DND-41 (cell line): ENCODE results near the gene ATP1B1.

Source experiments
- ATAC-seq: fragments of 200-7000 bp; cut with Tn5 transposase; 3 replicates; pipeline ENCODE4 v1.9.1; 2021; ENCODE audit warnings: low read depth; ENCODE audit not compliant: insufficient read depth
- DNase-seq: peaks from one replicate; pipeline ENCODE4 v3.0.0-alpha.2; 2020
- H2AFZ ChIP-seq: 2 replicates; pipeline ENCODE4 v1.6.0; 2012; ENCODE audit warnings: low read depth, low read length
- H3K27ac ChIP-seq: 2 replicates; pipeline ENCODE4 v1.5.1; 2012; ENCODE audit warnings: low read length, inconsistent platforms
- H3K27me3 ChIP-seq: fragments of 200-600 bp; sonication (generic); 2 replicates; pipeline ENCODE4 v1.6.0; 2012; ENCODE audit warnings: low read length, mild to moderate bottlenecking, inconsistent platforms; ENCODE audit not compliant: insufficient read depth, poor library complexity
- H3K36me3 ChIP-seq: 2 replicates; pipeline ENCODE4 v1.5.1; 2012; ENCODE audit warnings: low read length, inconsistent platforms; ENCODE audit not compliant: insufficient read depth
- H3K4me1 ChIP-seq: 2 replicates; pipeline ENCODE4 v1.5.1; 2012; ENCODE audit warnings: mild to moderate bottlenecking, low read length; ENCODE audit not compliant: insufficient read depth
- H3K4me2 ChIP-seq: 2 replicates; pipeline ENCODE4 v1.6.0; 2012; ENCODE audit warnings: mild to moderate bottlenecking, moderate library complexity, low read length, inconsistent platforms; ENCODE audit not compliant: insufficient read depth
- H3K4me3 ChIP-seq, 2 experiments: fragments of 200-600 bp in 1 of 2; shearing (Covaris generic) in 1 of 2; 2 replicates each; pipeline ENCODE4 v1.5.1; 2012 to 2016; ENCODE audit warnings: inconsistent platforms in 2 of 2, low read length in 2 of 2, mild to moderate bottlenecking in 2 of 2, low read depth in 1 of 2, moderate library complexity in 1 of 2
- H3K79me2 ChIP-seq: 2 replicates; pipeline ENCODE4 v1.6.0; 2012; ENCODE audit warnings: low read length, inconsistent platforms; ENCODE audit not compliant: insufficient read depth
- H3K9ac ChIP-seq: 2 replicates; pipeline ENCODE4 v1.6.0; 2012; ENCODE audit warnings: low read depth, mild to moderate bottlenecking, inconsistent platforms, low read length, moderate library complexity
- H3K9me3 ChIP-seq: 2 replicates; pipeline ENCODE4 v1.5.1; 2012; ENCODE audit warnings: low read length, moderate library complexity, mild to moderate bottlenecking, inconsistent platforms; ENCODE audit not compliant: insufficient read depth, severe bottlenecking
- H4K20me1 ChIP-seq: 2 replicates; pipeline ENCODE4 v1.6.0; 2012; ENCODE audit warnings: low read length; ENCODE audit not compliant: insufficient read depth
- CTCF ChIP-seq: IDR thresholded peaks from 2 replicates; pipeline ENCODE4 v1.5.1; 2012; ENCODE audit warnings: borderline replicate concordance, low read length, moderate library complexity, mild to moderate bottlenecking; ENCODE audit not compliant: poor library complexity, severe bottlenecking; ENCODE audit errors: extremely low read depth
- EZH2 ChIP-seq: IDR thresholded peaks from 3 replicates; pipeline ENCODE4 v1.6.1; 2012; ENCODE audit warnings: borderline replicate concordance, low read depth, mild to moderate bottlenecking, moderate library complexity, low read length, inconsistent platforms; ENCODE audit not compliant: severe bottlenecking

Gene ATP1B1

GRCh38 chr1:169060919-169061639, 45.4 kb upstream of the ATP1B1 start:
- H3K4me2 ChIP-seq: no peak overlapping the region
- H3K4me3 ChIP-seq: no peak overlapping the region
- H3K27me3 ChIP-seq: no peaks in the 10 kb centered on the region
- H2AFZ ChIP-seq: no peak overlapping the region
- H4K20me1 ChIP-seq: no peaks in the 10 kb centered on the region
- H3K4me1 ChIP-seq: no peaks in the 10 kb centered on the region
- no peaks in the 10 kb centered on the region for H3K36me3 ChIP-seq
- no peak for TF ChIP-seq CTCF
- TF ChIP-seq EZH2: no peak
- H3K79me2 ChIP-seq: no peaks in the 10 kb centered on the region
- H3K9me3 ChIP-seq: no peaks in the 10 kb centered on the region
- no peak overlapping the region for H3K27ac ChIP-seq
- ATAC-seq (no peak), DNase-seq (no peak)
- H3K9ac ChIP-seq: no peak overlapping the region

- Histone ChIP-seq H3K4me2 (no peak overlapping the region), H2AFZ (no peak overlapping the region), H3K36me3 (no peaks in the 10 kb centered on the region), H3K27me3 (no peaks in the 10 kb centered on the region), H3K9me3 (peaks cover 2% of the 10 kb centered on the region), H3K4me1 (no peaks in the 10 kb centered on the region), H3K27ac (no peak overlapping the region), H3K9ac (no peak overlapping the region), H3K4me3 (no peak overlapping the region), H4K20me1 (no peaks in the 10 kb centered on the region), H3K79me2 (no peaks in the 10 kb centered on the region)
- TF ChIP-seq EZH2 (no peak), CTCF (no peak)
- ATAC-seq (no peak), DNase-seq (no peak)
Observed at GRCh38 chr1:169062152-169062551, 44.3 kb upstream of the ATP1B1 start.

DNA sequence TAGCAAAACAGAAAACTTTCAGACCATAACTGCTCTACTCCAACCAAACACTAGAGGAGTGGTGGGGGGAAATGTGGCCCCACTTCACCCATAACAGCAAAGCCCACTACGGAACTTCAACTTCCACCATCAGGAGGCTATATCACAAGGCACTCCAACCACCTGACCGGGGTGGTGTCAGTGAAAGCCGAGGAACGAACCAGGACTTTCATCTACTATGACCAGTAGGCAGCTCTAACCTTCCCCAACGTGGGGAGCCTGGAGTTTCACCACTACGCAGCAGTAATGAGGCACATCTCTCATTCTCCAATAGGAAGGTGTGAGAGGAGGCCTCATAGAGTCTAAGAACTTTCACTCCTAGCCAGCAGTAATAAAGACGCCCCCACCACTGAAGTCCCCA, 42.4 kb upstream of the ATP1B1 start:
- H3K4me2 ChIP-seq: no peak overlapping the region
- no peak overlapping the region for H3K4me3 ChIP-seq
- no peak overlapping the region for H3K9ac ChIP-seq
- no peak for ATAC-seq
- H3K9me3 ChIP-seq: peaks cover 3% of the 10 kb centered on the region
- H3K27ac ChIP-seq: no peak overlapping the region
- H3K36me3 ChIP-seq: no peaks in the 10 kb centered on the region
- no peaks in the 10 kb centered on the region for H4K20me1 ChIP-seq
- H3K27me3 ChIP-seq: no peaks in the 10 kb centered on the region
- 0 out of 2 replicates have a peak overlapping the region, but pooled peaks have one; percentile 19 for H2AFZ ChIP-seq
- H3K4me1 ChIP-seq: no peaks in the 10 kb centered on the region
- H3K79me2 ChIP-seq: no peaks in the 10 kb centered on the region
- TF ChIP-seq CTCF (no peak), EZH2 (no peak)
- no peak for DNase-seq

DNA sequence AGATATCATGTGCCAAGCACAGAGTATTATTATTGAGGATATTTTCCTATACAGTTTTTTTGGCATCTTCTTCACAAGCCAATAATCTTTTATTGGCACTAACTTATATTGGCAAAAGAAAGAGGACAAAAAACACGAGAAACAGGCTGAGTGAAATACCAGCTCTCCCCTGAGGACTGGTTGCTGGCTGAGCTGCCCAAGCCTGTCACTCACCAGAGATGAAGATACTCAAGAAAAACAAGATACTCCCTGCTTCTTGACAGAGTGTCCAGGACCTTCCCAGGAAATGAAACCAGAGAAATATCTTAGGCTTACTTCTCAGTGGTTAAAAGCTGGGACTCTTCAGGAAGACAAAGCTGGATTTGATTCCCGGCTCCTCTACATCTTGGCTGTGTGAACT, 35.9 kb upstream of the ATP1B1 start:
- ATAC-seq (no peak), DNase-seq (no peak)
- Histone ChIP-seq H4K20me1 (no peaks in the 10 kb centered on the region), H3K27me3 (no peaks in the 10 kb centered on the region), H3K79me2 (no peaks in the 10 kb centered on the region), H3K4me1 (no peaks in the 10 kb centered on the region), H3K9ac (no peak overlapping the region), H3K36me3 (no peaks in the 10 kb centered on the region), H3K27ac (no peak overlapping the region), H3K4me3 (no peak overlapping the region), H2AFZ (no peak overlapping the region), H3K4me2 (no peak overlapping the region), H3K9me3 (peaks cover 3% of the 10 kb centered on the region)
- TF ChIP-seq CTCF: no peak
- TF ChIP-seq EZH2: no peak
